H1 (cell line): ENCODE measurements around the gene PSMD5. TPM values are rescaled to one million over a fixed set of nuclear protein-coding genes. Genes with fewer than 3 reads are reported as not detected.

ENCODE experiments used
- CTCF ChIA-PET: fragments of 300-600 bp; sonication (Branson Sonifier 250); formaldehyde crosslinking; loops from one replicate; lab custom pipeline; 2021; ENCODE audit not compliant: partially characterized antibody; lab: Charles Lee
- POLR2A ChIA-PET: fragments of 300-600 bp; sonication (Branson Sonifier 250); formaldehyde crosslinking; loops from one replicate; lab custom pipeline; 2021; ENCODE audit warnings: inconsistent platforms; ENCODE audit not compliant: partially characterized antibody; lab: Charles Lee
- DNase-seq, 2 experiments: peaks; one replicate each; pipeline versions ENCODE4 v3.0.0 to v3.0.0-alpha.2; 2010 to 2022; ENCODE audit warnings: low spot score in 2 of 2, low read depth in 1 of 2, mixed read lengths in 1 of 2
- FAIRE-seq: peaks from 2 replicates; lab custom pipeline; 2011; peaks lifted over from hg19 to GRCh38; lab: Jason Lieb, UNC
- H2AFZ ChIP-seq: 2 replicates; pipeline ENCODE4 v1.8.1; 2012; ENCODE audit warnings: low read length, inconsistent platforms
- H2AK5ac ChIP-seq: 2 replicates; pipeline ENCODE4 v1.6.1; 2013; ENCODE audit warnings: low read depth, low read length
- H2BK120ac ChIP-seq: replicated peaks from 2 replicates; pipeline ENCODE3; 2013; ENCODE audit warnings: low read depth, low read length, inconsistent platforms
- H2BK12ac ChIP-seq: 2 replicates; pipeline ENCODE4 v1.6.1; 2013; ENCODE audit warnings: low read depth, low read length
- H2BK15ac ChIP-seq: 2 replicates; pipeline ENCODE4 v1.6.1; 2013; ENCODE audit warnings: low read length
- H2BK20ac ChIP-seq: 2 replicates; pipeline ENCODE4 v1.6.1; 2013; ENCODE audit warnings: low read length
- H2BK5ac ChIP-seq: 2 replicates; pipeline ENCODE4 v1.6.1; 2013; ENCODE audit warnings: low read depth, low read length
- H3K14ac ChIP-seq: 2 replicates; pipeline ENCODE4 v1.6.1; 2013; ENCODE audit warnings: inconsistent platforms; ENCODE audit not compliant: insufficient read length
- H3K18ac ChIP-seq: 2 replicates; pipeline ENCODE4 v1.6.1; 2013; ENCODE audit warnings: low read length; ENCODE audit errors: extremely low read depth
- H3K23ac ChIP-seq: 2 replicates; pipeline ENCODE4 v1.6.1; 2013; ENCODE audit warnings: inconsistent platforms; ENCODE audit not compliant: insufficient read length
- H3K23me2 ChIP-seq: 2 replicates; pipeline ENCODE4 v1.6.1; 2013; ENCODE audit warnings: low read depth, low read length
- H3K27ac ChIP-seq: 2 replicates; pipeline ENCODE4 v1.6.1; 2011; ENCODE audit warnings: low read depth, low read length, inconsistent platforms
- H3K27me3 ChIP-seq, 4 experiments: replicated peaks in 1 of 4; 1 replicate in 1 of 4; 2 replicates in 3 of 4; pipeline versions ENCODE4 v1.6.1 to v1.8.1; 2011 to 2013; ENCODE audit warnings: low read length in 3 of 4, mild to moderate bottlenecking in 3 of 4, inconsistent platforms in 2 of 4, mixed read lengths in 2 of 4, moderate library complexity in 1 of 4; ENCODE audit not compliant: control insufficient read depth in 3 of 4, insufficient read depth in 3 of 4; ENCODE audit errors: extremely low read depth in 1 of 4
- H3K36me3 ChIP-seq, 4 experiments: 2 replicates each; pipeline versions ENCODE4 v1.6.1 to v1.8.1; 2011 to 2013; ENCODE audit warnings: mild to moderate bottlenecking in 4 of 4, low read length in 3 of 4, moderate library complexity in 2 of 4, control low read depth in 1 of 4, inconsistent platforms in 1 of 4; ENCODE audit not compliant: insufficient read depth in 4 of 4, control insufficient read depth in 2 of 4
- H3K4ac ChIP-seq: replicated peaks from 2 replicates; pipeline ENCODE3; 2013; ENCODE audit warnings: low read length, low read depth, mixed read lengths, inconsistent platforms; ENCODE audit not compliant: insufficient read length
- H3K4me1 ChIP-seq, 4 experiments: replicated peaks in 1 of 4; 1 replicate in 1 of 4; 2 replicates in 3 of 4; pipeline versions ENCODE4 v1.6.1 to v1.8.1; 2011 to 2013; ENCODE audit warnings: low read length in 3 of 4, inconsistent platforms in 2 of 4, mixed read lengths in 1 of 4; ENCODE audit not compliant: insufficient read depth in 4 of 4, control insufficient read depth in 3 of 4
- H3K4me2 ChIP-seq, 2 experiments: 2 replicates each; pipeline versions ENCODE4 v1.6.1 to v1.8.1; 2011 to 2013; ENCODE audit warnings: low read depth in 2 of 2, low read length in 2 of 2, control low read depth in 1 of 2, inconsistent platforms in 1 of 2, mild to moderate bottlenecking in 1 of 2; ENCODE audit not compliant: insufficient read depth in 1 of 2
- H3K4me3 ChIP-seq, 4 experiments: fragments of 200-600, 300-600 bp in 1 of 4; sonication (generic), shearing (Covaris generic), sonication (Bioruptor Twin) in 1 of 4; 2 replicates each; pipeline versions ENCODE4 v1.5.1 to v1.8.1; 2011 to 2016; ENCODE audit warnings: low read length in 4 of 4, low read depth in 3 of 4, control low read depth in 2 of 4, inconsistent platforms in 2 of 4, mild to moderate bottlenecking in 2 of 4, mixed read lengths in 1 of 4, moderate library complexity in 1 of 4; ENCODE audit not compliant: insufficient read depth in 2 of 4; ENCODE audit errors: extremely low read depth in 1 of 4
- H3K56ac ChIP-seq: replicated peaks from 2 replicates; pipeline ENCODE3; 2013; ENCODE audit warnings: low read depth, mild to moderate bottlenecking, mixed read lengths, low read length, inconsistent platforms; ENCODE audit not compliant: insufficient read length
- H3K79me1 ChIP-seq: 2 replicates; pipeline ENCODE4 v1.6.1; 2013; ENCODE audit warnings: low read depth, low read length, control low read depth
- H3K79me2 ChIP-seq, 2 experiments: 2 replicates each; pipeline versions ENCODE4 v1.6.1 to v1.8.1; 2012 to 2013; ENCODE audit warnings: low read length in 2 of 2, mild to moderate bottlenecking in 2 of 2, inconsistent platforms in 1 of 2; ENCODE audit not compliant: insufficient read depth in 2 of 2, control insufficient read depth in 1 of 2
- H3K9ac ChIP-seq, 4 experiments: replicated peaks in 1 of 4; 1 replicate in 1 of 4; 2 replicates in 3 of 4; pipeline versions ENCODE4 v1.6.1 to v1.8.1; 2011 to 2013; ENCODE audit warnings: low read depth in 3 of 4, low read length in 3 of 4, control low read depth in 2 of 4, mild to moderate bottlenecking in 2 of 4, moderate library complexity in 2 of 4, inconsistent platforms in 1 of 4; ENCODE audit errors: extremely low read depth in 1 of 4
- H3K9me3 ChIP-seq, 2 experiments: 2 replicates each; pipeline versions ENCODE4 v1.6.1 to v1.8.1; 2012 to 2013; ENCODE audit warnings: mild to moderate bottlenecking in 2 of 2, moderate library complexity in 2 of 2, control low read depth in 1 of 2, inconsistent platforms in 1 of 2, low read depth in 1 of 2, low read length in 1 of 2, mixed read lengths in 1 of 2; ENCODE audit not compliant: insufficient read depth in 2 of 2
- H4K20me1 ChIP-seq, 2 experiments: replicated peaks in 1 of 2; 2 replicates each; pipeline versions ENCODE3 to v1.8.1; 2011 to 2013; ENCODE audit warnings: inconsistent platforms in 2 of 2, low read length in 2 of 2, mild to moderate bottlenecking in 1 of 2; ENCODE audit not compliant: insufficient read depth in 2 of 2, control insufficient read depth in 1 of 2
- H4K5ac ChIP-seq: 2 replicates; pipeline ENCODE4 v1.6.1; 2013; ENCODE audit warnings: low read length, low read depth, mixed read lengths, inconsistent platforms; ENCODE audit not compliant: insufficient read length
- H4K8ac ChIP-seq: 2 replicates; pipeline ENCODE4 v1.8.0; 2013; ENCODE audit warnings: mild to moderate bottlenecking, moderate library complexity, low read length, inconsistent platforms; ENCODE audit not compliant: insufficient read depth; ENCODE audit errors: extremely low read depth
- H4K91ac ChIP-seq: replicated peaks from 2 replicates; pipeline ENCODE3; 2013; ENCODE audit warnings: low read length, mixed read lengths, inconsistent platforms; ENCODE audit not compliant: insufficient read length
- BACH1 ChIP-seq: IDR thresholded peaks from 2 replicates; pipeline ENCODE4 v1.6.1; 2012; ENCODE audit warnings: low read length, improper control_type of control experiment
- CBX8 ChIP-seq: fragments of 300-800, 300-1000 bp; sonication (generic); IDR thresholded peaks from 2 replicates; pipeline ENCODE4 v1.7.1; 2016; ENCODE audit warnings: low read depth, low read length, borderline replicate concordance
- EGR1 ChIP-seq: IDR thresholded peaks from 2 replicates; pipeline ENCODE4 v1.6.1; 2011; ENCODE audit warnings: low read depth, low read length, borderline replicate concordance
- EP300 ChIP-seq, 2 experiments: IDR thresholded peaks; 1 replicate in 1 of 2; 2 replicates in 1 of 2; pipeline ENCODE4 v1.6.1; 2011 to 2012; ENCODE audit warnings: low read depth in 2 of 2, low read length in 2 of 2, mild to moderate bottlenecking in 2 of 2, borderline replicate concordance in 1 of 2, inconsistent platforms in 1 of 2, moderate library complexity in 1 of 2
- POU5F1 ChIP-seq: IDR thresholded peaks from 2 replicates; pipeline ENCODE4 v1.6.1; 2011; ENCODE audit warnings: low read depth, mild to moderate bottlenecking, low read length, moderate library complexity
- SAP30 ChIP-seq: fragments of 300-600 bp; sonication (generic); IDR thresholded peaks from 2 replicates; pipeline ENCODE4 v1.7.1; 2012; ENCODE audit warnings: low read length, moderate library complexity, mild to moderate bottlenecking, inconsistent platforms; ENCODE audit not compliant: insufficient read depth, insufficient replicate concordance
- SRF ChIP-seq: IDR thresholded peaks from 2 replicates; pipeline ENCODE4 v1.6.1; 2011; ENCODE audit warnings: mild to moderate bottlenecking, low read depth, low read length, moderate library complexity
- WGBS, 2 experiments: shearing (Covaris generic) in 1 of 2; methylation state at CpG; one replicate each; pipeline versions ENCODE4 v1.1.6 to v1.1.7; 2013 to 2015; ENCODE audit warnings: low lambda C conversion rate in 2 of 2, mixed read lengths in 2 of 2, inconsistent platforms in 1 of 2, low coverage in 1 of 2, missing lambda C conversion rate in 1 of 2; ENCODE audit not compliant: insufficient replicate concordance in 2 of 2, insufficient coverage in 1 of 2, insufficient read length in 1 of 2; ENCODE audit errors: extremely low coverage in 1 of 2, missing lambda C conversion rate in 1 of 2; 5-methylcytosine and 5-hydroxymethylcytosine counted together
- polyA plus RNA-seq, 7 experiments: library from polyadenylated mRNA; depleted of rRNA in 3 of 7; stranded (reverse) in 5 of 7; unstranded in 2 of 7; fragments of >200 nt in 5 of 7; fragments of 200-250 nt in 2 of 7; gene quantifications; 1 replicate in 5 of 7; 2 replicates in 1 of 7; 4 replicates in 1 of 7; pipeline versions ENCODE4 v1.2.1 to v1.2.3, GENCODE V29; 2011 to 2013; ENCODE audit warnings: missing spikeins in 2 of 7, mixed read lengths in 2 of 7
- total RNA-seq: library from RNA; stranded (reverse); fragmentation: NEBNext Ultra II Directional; extraction: Animal tissue kit (Norgen Biotek cat#: 25700); gene quantifications from 2 replicates; pipeline ENCODE4 v1.2.1, GENCODE V29; 2021
- TF ChIP-seq, protein P1 (sequence below), 3 experiments: IDR thresholded peaks; 1 replicate in 2 of 3; 2 replicates in 1 of 3; pipeline versions ENCODE4 v1.5.1 to v1.6.1; 2011; ENCODE audit warnings: low read length in 3 of 3, mild to moderate bottlenecking in 3 of 3, inconsistent platforms in 2 of 3, low read depth in 1 of 3, moderate library complexity in 1 of 3; ENCODE audit not compliant: insufficient read depth in 1 of 3; ENCODE audit errors: control extremely low read depth in 1 of 3
- TF ChIP-seq, protein P2 (sequence below): IDR thresholded peaks from 2 replicates; pipeline ENCODE4 v1.6.1; 2012; ENCODE audit warnings: low read length, inconsistent platforms

The PSMD5 gene
- total and polyA plus RNA-seq, 2 of the 8 experiments (the other 6 are each of a cell fraction or from before 2014, with no cell fraction given), result 19.2 to 30.5 TPM

DNA sequence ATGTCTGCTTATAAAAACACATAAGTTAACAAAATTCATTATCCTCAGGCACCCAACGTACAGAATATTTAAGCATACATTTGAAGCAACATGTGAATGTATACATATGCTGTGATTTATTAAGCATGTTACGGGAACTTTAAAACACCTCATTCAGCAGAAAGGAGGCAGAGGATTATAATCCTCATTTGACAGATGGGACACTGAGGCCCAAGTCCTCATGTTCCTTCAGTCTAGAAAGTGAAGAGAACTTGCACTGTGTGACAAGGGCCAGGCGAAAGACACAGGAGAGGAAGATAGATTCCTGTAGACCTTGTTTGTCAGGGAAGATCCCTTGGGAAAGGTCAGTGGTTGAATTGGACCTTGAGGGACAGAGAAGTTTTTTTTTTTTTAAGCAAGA lies 7.6 kb upstream of the PSMD5 start:
- CTCF ChIA-PET, result interaction anchor here (8.5 kb wide), 1 partner anchor 15 kb away, joined by 70 read pairs; no protein-coding TSS in a partner anchor
- no peak for FAIRE-seq
- TF ChIP-seq, protein P1, sequence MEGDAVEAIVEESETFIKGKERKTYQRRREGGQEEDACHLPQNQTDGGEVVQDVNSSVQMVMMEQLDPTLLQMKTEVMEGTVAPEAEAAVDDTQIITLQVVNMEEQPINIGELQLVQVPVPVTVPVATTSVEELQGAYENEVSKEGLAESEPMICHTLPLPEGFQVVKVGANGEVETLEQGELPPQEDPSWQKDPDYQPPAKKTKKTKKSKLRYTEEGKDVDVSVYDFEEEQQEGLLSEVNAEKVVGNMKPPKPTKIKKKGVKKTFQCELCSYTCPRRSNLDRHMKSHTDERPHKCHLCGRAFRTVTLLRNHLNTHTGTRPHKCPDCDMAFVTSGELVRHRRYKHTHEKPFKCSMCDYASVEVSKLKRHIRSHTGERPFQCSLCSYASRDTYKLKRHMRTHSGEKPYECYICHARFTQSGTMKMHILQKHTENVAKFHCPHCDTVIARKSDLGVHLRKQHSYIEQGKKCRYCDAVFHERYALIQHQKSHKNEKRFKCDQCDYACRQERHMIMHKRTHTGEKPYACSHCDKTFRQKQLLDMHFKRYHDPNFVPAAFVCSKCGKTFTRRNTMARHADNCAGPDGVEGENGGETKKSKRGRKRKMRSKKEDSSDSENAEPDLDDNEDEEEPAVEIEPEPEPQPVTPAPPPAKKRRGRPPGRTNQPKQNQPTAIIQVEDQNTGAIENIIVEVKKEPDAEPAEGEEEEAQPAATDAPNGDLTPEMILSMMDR (IDR thresholded peaks at IDR 0.05; ENCODE audit: control extremely low read depth in 1 of 3, insufficient read depth in 1 of 3, low read depth in 1 of 3, low read length in 3 of 3), result no peak
- TF ChIP-seq SRF (no peak), POU5F1 (no peak), CBX8 (no peak), SAP30 (no peak), EGR1 (no peak), EP300 (IDR thresholded peaks at IDR 0.05; ENCODE audit: borderline replicate concordance in 1 of 2, low read depth in 2 of 2, low read length in 2 of 2) (no peak), BACH1 (no peak)
- TF ChIP-seq, protein P2, sequence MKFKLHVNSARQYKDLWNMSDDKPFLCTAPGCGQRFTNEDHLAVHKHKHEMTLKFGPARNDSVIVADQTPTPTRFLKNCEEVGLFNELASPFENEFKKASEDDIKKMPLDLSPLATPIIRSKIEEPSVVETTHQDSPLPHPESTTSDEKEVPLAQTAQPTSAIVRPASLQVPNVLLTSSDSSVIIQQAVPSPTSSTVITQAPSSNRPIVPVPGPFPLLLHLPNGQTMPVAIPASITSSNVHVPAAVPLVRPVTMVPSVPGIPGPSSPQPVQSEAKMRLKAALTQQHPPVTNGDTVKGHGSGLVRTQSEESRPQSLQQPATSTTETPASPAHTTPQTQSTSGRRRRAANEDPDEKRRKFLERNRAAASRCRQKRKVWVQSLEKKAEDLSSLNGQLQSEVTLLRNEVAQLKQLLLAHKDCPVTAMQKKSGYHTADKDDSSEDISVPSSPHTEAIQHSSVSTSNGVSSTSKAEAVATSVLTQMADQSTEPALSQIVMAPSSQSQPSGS, result no peak

More for the DNA sequence above, 7.6 kb upstream of the PSMD5 start:
- H3K79me2 ChIP-seq, result no peaks in the 10 kb centered on the region
- H4K91ac ChIP-seq, result no peak overlapping the region
- no peaks in the 10 kb centered on the region for H3K79me1 ChIP-seq
- H2BK20ac ChIP-seq, result no peak overlapping the region
- no peak overlapping the region for H2BK120ac ChIP-seq
- no peaks in the 10 kb centered on the region for H3K9me3 ChIP-seq
- no peak overlapping the region for H3K56ac ChIP-seq
- no peaks in the 10 kb centered on the region for H3K23me2 ChIP-seq
- no peak overlapping the region for H2BK5ac ChIP-seq
- H3K23ac ChIP-seq, result no peak overlapping the region
- no peak overlapping the region for H3K4me2 ChIP-seq
- no peak overlapping the region for H2BK12ac ChIP-seq
- no peak overlapping the region for H3K4ac ChIP-seq
- no peak overlapping the region for H4K5ac ChIP-seq
- no peak overlapping the region for H3K27ac ChIP-seq
- H4K20me1 ChIP-seq, result no peaks in the 10 kb centered on the region
- H4K8ac ChIP-seq, result no peak overlapping the region
- DNase-seq, result no peak
- no peak overlapping the region for H3K4me3 ChIP-seq
- POLR2A ChIA-PET, result interaction anchor here (11.0 kb wide), 1 partner anchor 17 kb away, joined by 61 read pairs; no protein-coding TSS in a partner anchor
- peaks cover 0 to 20% (median 15%) of the 10 kb centered on the region in 4 experiments; a peak in 6 of 7 replicates for H3K4me1 ChIP-seq
- no peak overlapping the region for H3K9ac ChIP-seq
- H2AFZ ChIP-seq, result no peak overlapping the region
- H3K27me3 ChIP-seq, result no peaks in the 10 kb centered on the region; a peak in 1 of 7 replicates
- peaks cover 0 to 8% (median 0%) of the 10 kb centered on the region in 4 experiments; a peak in 2 of 8 replicates for H3K36me3 ChIP-seq
- no peak overlapping the region for H3K18ac ChIP-seq
- H2BK15ac ChIP-seq, result no peak overlapping the region
- no peak overlapping the region for H2AK5ac ChIP-seq
- 87% methylated on average over 3 of the region's 3 CpGs; no CpG with 5 or more reads in 1 of the 2 experiments for WGBS, 2 experiments
- H3K14ac ChIP-seq, result no peak overlapping the region
